AG09319 (cell line): ENCODE measurements around the gene COL5A2.

ENCODE experiments used
- DNase-seq: peaks from one replicate; pipeline ENCODE4 v3.0.0-alpha.2; 2010; ENCODE audit warnings: low read depth; ENCODE audit errors: extremely low read depth
- CTCF ChIP-seq: IDR thresholded peaks from 2 replicates; pipeline ENCODE4 v1.5.1; 2011; ENCODE audit warnings: low read depth, mild to moderate bottlenecking, inconsistent platforms, low read length, moderate library complexity

The COL5A2 gene

GRCh38 chr2:189092936-189093335, 86.6 kb downstream of the COL5A2 start:
- peak; percentile 52 for DNase-seq
- no peak for TF ChIP-seq CTCF

GRCh38 chr2:189091253-189091652, 88.3 kb downstream of the COL5A2 start:
- no peak for DNase-seq
- no peak for TF ChIP-seq CTCF

GRCh38 chr2:189088591-189089205, 90.9 kb downstream of the COL5A2 start:
- DNase-seq, result no peak
- no peak for TF ChIP-seq CTCF

- no peak for DNase-seq
- TF ChIP-seq CTCF, result no peak
Measured at GRCh38 chr2:189086710-189087109, 92.9 kb downstream of the COL5A2 start.

- DNase-seq, result no peak
- TF ChIP-seq CTCF, result no peak
Measured at GRCh38 chr2:189086250-189086649, 93.3 kb downstream of the COL5A2 start.

GRCh38 chr2:189083606-189084005, 96.0 kb downstream of the COL5A2 start:
- DNase-seq, result no peak
- TF ChIP-seq CTCF, result no peak

- no peak for TF ChIP-seq CTCF
- DNase-seq, result no peak
Measured at GRCh38 chr2:189083106-189083505, 96.5 kb downstream of the COL5A2 start.
